ENCODE measurements around the gene P2RY2.

GRCh38 chr11:73281201-73281741, 63.2 kb downstream of the P2RY2 start:
- TF ChIP-seq ZNF274 (IDR thresholded peaks at IDR 0.05; ENCODE audit: low read depth, low read length) (no peak), SUZ12 (IDR thresholded peaks at IDR 0.05; ENCODE audit: extremely low read depth, insufficient read depth, insufficient read length) (no peak), YY1 (IDR thresholded peaks at IDR 0.05; ENCODE audit: insufficient read depth, insufficient read length) (no peak)
